Measurements from ENCODE around the gene BDKRB2. TPM values are rescaled to one million over a fixed set of nuclear protein-coding genes. Genes with fewer than 3 reads are reported as not detected.

Gene BDKRB2
- total RNA-seq, 1 experiment from 2014 or later, result 0.49 TPM

DNA sequence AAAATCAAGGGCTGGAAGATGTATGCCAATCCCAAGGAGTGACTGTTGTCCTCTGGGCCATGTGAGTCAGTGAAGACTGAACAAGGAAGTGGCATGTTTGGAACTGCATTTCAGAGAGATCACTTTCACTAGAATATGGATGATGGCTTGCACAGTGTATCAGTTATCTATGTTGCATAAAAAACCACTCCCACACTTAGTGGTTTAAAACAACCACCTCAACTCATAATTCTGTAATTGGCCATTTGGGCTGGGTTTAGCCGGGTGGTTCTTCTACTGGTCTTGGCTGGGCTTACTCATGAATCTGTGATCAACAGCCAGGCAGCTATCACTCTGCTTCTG lies 66.8 kb downstream of the BDKRB2 start:
- Histone ChIP-seq H4K20me1 (ENCODE audit: insufficient read depth) (no peaks in the 10 kb centered on the region), H3K9ac (ENCODE audit: low read length) (no peak overlapping the region), H3K79me2 (ENCODE audit: insufficient read depth, low read length) (no peaks in the 10 kb centered on the region), H3K4me1 (ENCODE audit: control insufficient read depth in 1 of 2, insufficient read depth in 2 of 2, low read length in 2 of 2) (no peaks in the 10 kb centered on the region), H3K27ac (ENCODE audit: low read depth, low read length) (no peak overlapping the region), H2AFZ (ENCODE audit: low read depth, low read length, poor library complexity, severe bottlenecking) (no peak overlapping the region), H3K4me3 (replicated peaks in 1 of 2; ENCODE audit: low read depth in 1 of 2, low read length in 2 of 2) (no peak overlapping the region), H3K4me2 (ENCODE audit: low read length) (no peak overlapping the region), H3K36me3 (ENCODE audit: control insufficient read depth in 1 of 2, insufficient read depth in 2 of 2, low read length in 2 of 2) (no peaks in the 10 kb centered on the region), H3K9me3 (ENCODE audit: control insufficient read depth in 1 of 2, insufficient read depth in 1 of 2, low read depth in 1 of 2, low read length in 2 of 2) (peaks cover 0 to 9% of the 10 kb centered on the region in 2 experiments; a peak in 1 of 4 replicates), H3K27me3 (ENCODE audit: insufficient read depth, low read length) (no peaks in the 10 kb centered on the region), H3K9me2 (ENCODE audit: insufficient read depth) (no peaks in the 10 kb centered on the region)
- TF ChIP-seq, protein P1, sequence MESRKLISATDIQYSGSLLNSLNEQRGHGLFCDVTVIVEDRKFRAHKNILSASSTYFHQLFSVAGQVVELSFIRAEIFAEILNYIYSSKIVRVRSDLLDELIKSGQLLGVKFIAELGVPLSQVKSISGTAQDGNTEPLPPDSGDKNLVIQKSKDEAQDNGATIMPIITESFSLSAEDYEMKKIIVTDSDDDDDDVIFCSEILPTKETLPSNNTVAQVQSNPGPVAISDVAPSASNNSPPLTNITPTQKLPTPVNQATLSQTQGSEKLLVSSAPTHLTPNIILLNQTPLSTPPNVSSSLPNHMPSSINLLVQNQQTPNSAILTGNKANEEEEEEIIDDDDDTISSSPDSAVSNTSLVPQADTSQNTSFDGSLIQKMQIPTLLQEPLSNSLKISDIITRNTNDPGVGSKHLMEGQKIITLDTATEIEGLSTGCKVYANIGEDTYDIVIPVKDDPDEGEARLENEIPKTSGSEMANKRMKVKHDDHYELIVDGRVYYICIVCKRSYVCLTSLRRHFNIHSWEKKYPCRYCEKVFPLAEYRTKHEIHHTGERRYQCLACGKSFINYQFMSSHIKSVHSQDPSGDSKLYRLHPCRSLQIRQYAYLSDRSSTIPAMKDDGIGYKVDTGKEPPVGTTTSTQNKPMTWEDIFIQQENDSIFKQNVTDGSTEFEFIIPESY (IDR thresholded peaks at IDR 0.05; ENCODE audit: extremely low read depth, insufficient replicate concordance, low read length), result no peak
- TF ChIP-seq CBX3 (IDR thresholded peaks at IDR 0.05; ENCODE audit: low read depth), result no peak
- no peak for TF ChIP-seq ELF1 (IDR thresholded peaks at IDR 0.05; ENCODE audit: borderline replicate concordance, low read depth)
- TF ChIP-seq CTCF (IDR thresholded peaks at IDR 0.05 in 2 of 3, conservative IDR thresholded peaks at IDR 0.05 in 1 of 3; ENCODE audit: borderline replicate concordance in 1 of 3, insufficient read depth in 1 of 3, low read depth in 2 of 3, low read length in 2 of 3), result no peak
- no peak for TF ChIP-seq EZH2phosphoT487 (IDR thresholded peaks at IDR 0.05; ENCODE audit: borderline replicate concordance)
- TF ChIP-seq, protein P2, sequence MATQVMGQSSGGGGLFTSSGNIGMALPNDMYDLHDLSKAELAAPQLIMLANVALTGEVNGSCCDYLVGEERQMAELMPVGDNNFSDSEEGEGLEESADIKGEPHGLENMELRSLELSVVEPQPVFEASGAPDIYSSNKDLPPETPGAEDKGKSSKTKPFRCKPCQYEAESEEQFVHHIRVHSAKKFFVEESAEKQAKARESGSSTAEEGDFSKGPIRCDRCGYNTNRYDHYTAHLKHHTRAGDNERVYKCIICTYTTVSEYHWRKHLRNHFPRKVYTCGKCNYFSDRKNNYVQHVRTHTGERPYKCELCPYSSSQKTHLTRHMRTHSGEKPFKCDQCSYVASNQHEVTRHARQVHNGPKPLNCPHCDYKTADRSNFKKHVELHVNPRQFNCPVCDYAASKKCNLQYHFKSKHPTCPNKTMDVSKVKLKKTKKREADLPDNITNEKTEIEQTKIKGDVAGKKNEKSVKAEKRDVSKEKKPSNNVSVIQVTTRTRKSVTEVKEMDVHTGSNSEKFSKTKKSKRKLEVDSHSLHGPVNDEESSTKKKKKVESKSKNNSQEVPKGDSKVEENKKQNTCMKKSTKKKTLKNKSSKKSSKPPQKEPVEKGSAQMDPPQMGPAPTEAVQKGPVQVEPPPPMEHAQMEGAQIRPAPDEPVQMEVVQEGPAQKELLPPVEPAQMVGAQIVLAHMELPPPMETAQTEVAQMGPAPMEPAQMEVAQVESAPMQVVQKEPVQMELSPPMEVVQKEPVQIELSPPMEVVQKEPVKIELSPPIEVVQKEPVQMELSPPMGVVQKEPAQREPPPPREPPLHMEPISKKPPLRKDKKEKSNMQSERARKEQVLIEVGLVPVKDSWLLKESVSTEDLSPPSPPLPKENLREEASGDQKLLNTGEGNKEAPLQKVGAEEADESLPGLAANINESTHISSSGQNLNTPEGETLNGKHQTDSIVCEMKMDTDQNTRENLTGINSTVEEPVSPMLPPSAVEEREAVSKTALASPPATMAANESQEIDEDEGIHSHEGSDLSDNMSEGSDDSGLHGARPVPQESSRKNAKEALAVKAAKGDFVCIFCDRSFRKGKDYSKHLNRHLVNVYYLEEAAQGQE (IDR thresholded peaks at IDR 0.05; ENCODE audit: low read depth), result no peak
- ATAC-seq (no peak), DNase-seq (ENCODE audit: low read depth, low spot score) (no peak)
- ChIA-PET POLR2A (no interaction called here), CTCF (interaction anchor here (0.7 to 1.6 kb wide), 2 partner anchors 171 to 173 kb away, joined by 3 read pairs; no protein-coding TSS in a partner anchor), RAD21 (ENCODE audit: low non-redundant PET in 1 of 2, low total read pairs in 2 of 2, uncharacterized antibody in 2 of 2, unreplicated experiment in 2 of 2) (no interaction called here)
- BruUV-seq (replicated peaks), result no TSS peak
- intact Hi-C loops (cut with micrococcal nuclease), result no loop called here

Measured in HCT116 (cell line).